DND-41 (cell line): Measurements from ENCODE around the gene NDUFA3.

Source experiments
- ATAC-seq: fragments of 200-7000 bp; cut with Tn5 transposase; 3 replicates; pipeline ENCODE4 v1.9.1; 2021; ENCODE audit warnings: low read depth; ENCODE audit not compliant: insufficient read depth
- DNase-seq: peaks from one replicate; pipeline ENCODE4 v3.0.0-alpha.2; 2020
- H2AFZ ChIP-seq: 2 replicates; pipeline ENCODE4 v1.6.0; 2012; ENCODE audit warnings: low read depth, low read length
- H3K27ac ChIP-seq: 2 replicates; pipeline ENCODE4 v1.5.1; 2012; ENCODE audit warnings: low read length, inconsistent platforms
- H3K27me3 ChIP-seq: fragments of 200-600 bp; sonication (generic); 2 replicates; pipeline ENCODE4 v1.6.0; 2012; ENCODE audit warnings: low read length, mild to moderate bottlenecking, inconsistent platforms; ENCODE audit not compliant: insufficient read depth, poor library complexity
- H3K36me3 ChIP-seq: 2 replicates; pipeline ENCODE4 v1.5.1; 2012; ENCODE audit warnings: low read length, inconsistent platforms; ENCODE audit not compliant: insufficient read depth
- H3K4me1 ChIP-seq: 2 replicates; pipeline ENCODE4 v1.5.1; 2012; ENCODE audit warnings: mild to moderate bottlenecking, low read length; ENCODE audit not compliant: insufficient read depth
- H3K4me2 ChIP-seq: 2 replicates; pipeline ENCODE4 v1.6.0; 2012; ENCODE audit warnings: mild to moderate bottlenecking, moderate library complexity, low read length, inconsistent platforms; ENCODE audit not compliant: insufficient read depth
- H3K4me3 ChIP-seq, 2 experiments: fragments of 200-600 bp in 1 of 2; shearing (Covaris generic) in 1 of 2; 2 replicates each; pipeline ENCODE4 v1.5.1; 2012 to 2016; ENCODE audit warnings: inconsistent platforms in 2 of 2, low read length in 2 of 2, mild to moderate bottlenecking in 2 of 2, low read depth in 1 of 2, moderate library complexity in 1 of 2
- H3K79me2 ChIP-seq: 2 replicates; pipeline ENCODE4 v1.6.0; 2012; ENCODE audit warnings: low read length, inconsistent platforms; ENCODE audit not compliant: insufficient read depth
- H3K9ac ChIP-seq: 2 replicates; pipeline ENCODE4 v1.6.0; 2012; ENCODE audit warnings: low read depth, mild to moderate bottlenecking, inconsistent platforms, low read length, moderate library complexity
- H3K9me3 ChIP-seq: 2 replicates; pipeline ENCODE4 v1.5.1; 2012; ENCODE audit warnings: low read length, moderate library complexity, mild to moderate bottlenecking, inconsistent platforms; ENCODE audit not compliant: insufficient read depth, severe bottlenecking
- H4K20me1 ChIP-seq: 2 replicates; pipeline ENCODE4 v1.6.0; 2012; ENCODE audit warnings: low read length; ENCODE audit not compliant: insufficient read depth
- CTCF ChIP-seq: IDR thresholded peaks from 2 replicates; pipeline ENCODE4 v1.5.1; 2012; ENCODE audit warnings: borderline replicate concordance, low read length, moderate library complexity, mild to moderate bottlenecking; ENCODE audit not compliant: poor library complexity, severe bottlenecking; ENCODE audit errors: extremely low read depth
- EZH2 ChIP-seq: IDR thresholded peaks from 3 replicates; pipeline ENCODE4 v1.6.1; 2012; ENCODE audit warnings: borderline replicate concordance, low read depth, mild to moderate bottlenecking, moderate library complexity, low read length, inconsistent platforms; ENCODE audit not compliant: severe bottlenecking

NDUFA3 gene

DNA sequence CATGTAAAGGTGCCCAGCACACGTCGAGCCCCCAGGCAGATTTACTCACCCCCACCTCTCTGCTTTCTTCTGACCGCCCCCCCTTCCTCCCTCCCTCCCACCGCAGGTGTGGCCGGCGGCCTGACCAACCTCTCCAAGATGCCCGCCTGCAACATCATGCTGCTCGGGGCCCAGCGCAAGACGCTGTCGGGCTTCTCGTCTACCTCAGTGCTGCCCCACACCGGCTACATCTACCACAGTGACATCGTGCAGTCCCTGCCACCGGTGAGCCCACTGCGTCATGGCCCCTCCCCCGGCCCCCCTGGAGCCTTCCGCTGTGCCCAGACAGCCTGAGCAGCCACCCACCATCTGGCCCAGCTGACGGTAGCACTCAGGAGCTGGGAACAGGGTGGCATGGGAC is 21.7 kb downstream of the NDUFA3 start:
- Histone ChIP-seq H4K20me1 (peaks cover 12% of the 10 kb centered on the region), H2AFZ (no peak overlapping the region), H3K9ac (no peak overlapping the region), H3K9me3 (no peaks in the 10 kb centered on the region), H3K36me3 (peaks cover 94% of the 10 kb centered on the region), H3K27ac (no peak overlapping the region), H3K27me3 (no peaks in the 10 kb centered on the region), H3K4me1 (no peaks in the 10 kb centered on the region), H3K4me2 (no peak overlapping the region), H3K4me3 (no peak overlapping the region), H3K79me2 (no peaks in the 10 kb centered on the region)
- no peak for ATAC-seq
- no peak for DNase-seq
- no peak for TF ChIP-seq CTCF
- TF ChIP-seq EZH2: no peak

DNA sequence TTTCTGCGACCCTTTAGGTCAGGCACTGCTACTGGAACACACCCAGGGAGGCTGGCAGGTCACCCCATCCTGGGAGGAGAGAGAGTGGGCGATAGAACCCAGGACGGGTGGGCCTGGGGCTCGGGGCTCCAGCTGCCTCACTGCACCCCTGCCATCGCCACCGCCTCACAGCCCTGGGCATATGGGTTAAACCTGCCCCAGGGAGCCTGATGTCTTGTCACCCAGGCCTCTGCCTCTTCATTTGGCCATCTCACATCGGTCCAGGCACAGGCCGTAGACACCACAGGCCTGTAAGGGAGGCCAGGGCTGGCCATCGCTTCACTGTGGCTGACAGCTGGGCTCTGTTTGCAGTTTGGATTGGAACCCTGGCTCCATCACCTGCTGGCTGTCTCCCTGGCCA is 23.1 kb downstream of the NDUFA3 start:
- Histone ChIP-seq H3K4me1 (no peaks in the 10 kb centered on the region), H3K27ac (no peak overlapping the region), H3K79me2 (no peaks in the 10 kb centered on the region), H3K9ac (no peak overlapping the region), H3K36me3 (peaks cover 88% of the 10 kb centered on the region), H3K4me3 (no peak overlapping the region), H3K4me2 (no peak overlapping the region), H4K20me1 (peaks cover 12% of the 10 kb centered on the region), H3K9me3 (no peaks in the 10 kb centered on the region), H3K27me3 (no peaks in the 10 kb centered on the region), H2AFZ (no peak overlapping the region)
- TF ChIP-seq EZH2: no peak
- no peak for TF ChIP-seq CTCF
- ATAC-seq: 0 out of 3 replicates have a peak, but pooled peaks have one; percentile 14
- DNase-seq: no peak

DNA sequence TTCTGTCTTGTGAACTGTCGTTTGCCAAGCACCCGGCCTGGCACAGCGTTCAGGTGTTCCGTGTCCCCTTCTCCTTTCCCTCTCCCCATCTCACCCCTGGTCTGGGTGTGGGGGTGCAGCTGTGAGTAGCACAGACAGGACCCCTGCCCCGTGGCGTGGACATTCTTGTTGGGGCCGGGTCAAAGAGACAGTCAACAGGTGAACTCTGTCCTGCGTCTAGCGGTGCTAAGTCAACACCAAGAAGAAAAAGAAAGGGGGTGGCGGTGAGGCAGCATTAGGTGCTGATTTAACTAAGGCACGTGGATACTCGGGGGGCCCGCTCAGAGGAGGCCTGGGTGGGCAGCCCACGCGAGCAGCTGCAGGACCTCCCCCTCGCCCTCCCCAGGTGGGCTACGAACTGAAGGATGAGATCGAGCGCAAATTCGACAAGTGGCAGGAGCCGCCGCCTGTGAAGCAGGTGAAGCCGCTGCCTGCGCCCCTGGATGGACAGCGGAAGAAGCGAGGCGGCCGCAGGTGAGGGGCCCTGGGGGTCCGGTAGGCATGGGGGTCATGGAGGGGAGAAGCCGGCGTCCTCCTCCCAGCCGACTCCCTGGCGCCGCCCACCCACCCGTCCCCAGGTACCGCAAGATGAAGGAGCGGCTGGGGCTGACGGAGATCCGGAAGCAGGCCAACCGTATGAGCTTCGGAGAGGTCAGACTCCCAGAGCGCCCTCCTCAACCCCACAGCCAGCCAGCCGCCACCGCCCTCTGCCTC is 25.2 kb downstream of the NDUFA3 start:
- Histone ChIP-seq H3K4me2 (no peak overlapping the region), H3K27ac (no peak overlapping the region), H4K20me1 (peaks cover 10% of the 10 kb centered on the region), H3K4me1 (no peaks in the 10 kb centered on the region), H3K4me3 (no peak overlapping the region), H3K79me2 (no peaks in the 10 kb centered on the region), H3K27me3 (no peaks in the 10 kb centered on the region), H3K9me3 (no peaks in the 10 kb centered on the region), H3K36me3 (peaks cover 82% of the 10 kb centered on the region), H3K9ac (no peak overlapping the region), H2AFZ (no peak overlapping the region)
- ATAC-seq (no peak), DNase-seq (no peak)
- TF ChIP-seq CTCF (no peak), EZH2 (no peak)
